ENCODE results near the gene ZKSCAN7.

GRCh38 chr3:44576613-44577012 lies 21.6 kb downstream of the ZKSCAN7 start:
- TF ChIP-seq CTCF (IDR thresholded peaks at IDR 0.05), result no peak
- no peak for TF ChIP-seq POLR2A (IDR thresholded peaks at IDR 0.05)
- no peak for TF ChIP-seq POLR2AphosphoS5 (IDR thresholded peaks at IDR 0.05)
- TF ChIP-seq EP300 (IDR thresholded peaks at IDR 0.05), result no peak

Measured in sigmoid colon (tissue), 4 donors.